Testis (tissue), 3 donors: Measurements from ENCODE around the gene RASL11A. TPM values are rescaled to one million over a fixed set of nuclear protein-coding genes. Genes with fewer than 3 reads are reported as not detected.

ENCODE experiments used
- DNase-seq: peaks from one replicate; pipeline ENCODE4 v3.0.0-alpha.2; 2019
- H3K27ac ChIP-seq, 2 donors: fragments of 200-600 bp; sonication (generic); one replicate each; pipeline ENCODE4 v1.5.1; 2019
- H3K27me3 ChIP-seq: fragments of 200-600 bp; sonication (generic); one replicate; pipeline ENCODE4 v1.5.1; 2019
- H3K36me3 ChIP-seq: fragments of 200-600 bp; sonication (generic); one replicate; pipeline ENCODE4 v1.5.1; 2017; ENCODE audit warnings: low read depth; ENCODE audit errors: missing control alignments
- H3K4me1 ChIP-seq: fragments of 200-600 bp; sonication (generic); one replicate; pipeline ENCODE4 v1.5.1; 2019
- H3K4me3 ChIP-seq, 2 donors: fragments of 200-600 bp; sonication (generic); one replicate each; pipeline ENCODE4 v1.5.1; 2017 to 2019
- H3K9me3 ChIP-seq: fragments of 200-600 bp; sonication (generic); one replicate; pipeline ENCODE4 v1.5.1; 2017
- CTCF ChIP-seq, 3 experiments: fragments of 450-650 bp in 2 of 3; fragments of 200-600 bp in 1 of 3; sonication (generic) in 1 of 3; IDR thresholded peaks; one replicate each; pipeline ENCODE4 v1.5.1; 2016 to 2019; ENCODE audit warnings: antibody characterized with exemption in 3 of 3, mild to moderate bottlenecking in 2 of 3, moderate library complexity in 1 of 3
- POLR2A ChIP-seq: fragments of 450-650 bp; IDR thresholded peaks from one replicate; pipeline ENCODE4 v1.6.1; 2017; ENCODE audit warnings: antibody characterized with exemption, mild to moderate bottlenecking, moderate library complexity
- WGBS, 2 donors: methylation state at CpG; one replicate each; pipeline ENCODE4 v1.1.5; 2018; 5-methylcytosine and 5-hydroxymethylcytosine counted together
- intact Hi-C: fragments of 100-400 bp; cut with DNase I; formaldehyde crosslinking; loops from one replicate; pipeline ENCODE4 v1.15.1; 2023; ENCODE audit warnings: low total_unique reads
- polyA plus RNA-seq: library from polyadenylated mRNA; stranded (reverse); fragments of 350-450 nt; fragmentation: Illumina TruSeq; extraction: RNeasy Lipid Tissue Mini Kit (QIAGEN cat#74804); gene quantifications from one replicate; pipeline ENCODE4 v1.2.3, GENCODE V29; 2014; ENCODE audit warnings: low read depth, low replicate concordance; ENCODE audit not compliant: insufficient read depth
- total RNA-seq, 2 donors: library from RNA; depleted of rRNA; stranded (reverse); fragments of >200 nt; gene quantifications; one replicate each; pipeline ENCODE4 v1.2.3, GENCODE V29; 2016

The RASL11A gene
- total and polyA plus RNA-seq, 3 donors from 2014 or later = 8.2 to 11.8 (median 10.0) TPM

GRCh38 chr13:27233964-27234363 is 36.7 kb upstream of the RASL11A start:
- intact Hi-C loops = no loop called here
- H3K4me3 ChIP-seq = no peak overlapping the region
- no peaks in the 10 kb centered on the region for H3K27me3 ChIP-seq
- H3K4me1 ChIP-seq = no peaks in the 10 kb centered on the region
- no peaks in the 10 kb centered on the region for H3K9me3 ChIP-seq
- no peak for TF ChIP-seq POLR2A
- no peak for TF ChIP-seq CTCF (IDR thresholded peaks at IDR 0.05)
- H3K27ac ChIP-seq = no peak overlapping the region
- 90% methylated on average over 5 of the region's 5 CpGs for WGBS, 2 donors
- no peaks in the 10 kb centered on the region for H3K36me3 ChIP-seq
- no peak for DNase-seq

- H3K4me1 ChIP-seq = no peaks in the 10 kb centered on the region
- no peaks in the 10 kb centered on the region for H3K36me3 ChIP-seq
- no peak overlapping the region for H3K27ac ChIP-seq
- TF ChIP-seq POLR2A (no peak), CTCF (IDR thresholded peaks at IDR 0.05) (no peak)
- no peak for DNase-seq
- H3K4me3 ChIP-seq = no peak overlapping the region
- intact Hi-C loops = no loop called here
- 51 to 59% methylated on average over 2 of the region's 2 CpGs for WGBS, 2 donors
- no peaks in the 10 kb centered on the region for H3K9me3 ChIP-seq
- no peaks in the 10 kb centered on the region for H3K27me3 ChIP-seq
These were observed 34.2 kb upstream of the RASL11A start for GRCh38 chr13:27236478-27236877.

- Histone ChIP-seq H3K4me3 (no peak overlapping the region), H3K27me3 (no peaks in the 10 kb centered on the region), H3K4me1 (no peaks in the 10 kb centered on the region), H3K9me3 (no peaks in the 10 kb centered on the region), H3K36me3 (no peaks in the 10 kb centered on the region), H3K27ac (no peak overlapping the region)
- intact Hi-C loops = no loop called here
- DNase-seq = no peak
- 82 to 88% methylated on average over 5 of the region's 5 CpGs for WGBS, 2 donors
- no peak for TF ChIP-seq POLR2A
- no peak for TF ChIP-seq CTCF (IDR thresholded peaks at IDR 0.05)
These were observed 27.9 kb upstream of the RASL11A start for GRCh38 chr13:27242702-27243101.

GRCh38 chr13:27245610-27246009 is 25.0 kb upstream of the RASL11A start:
- peaks cover 5% of the 10 kb centered on the region for H3K4me1 ChIP-seq
- TF ChIP-seq CTCF (IDR thresholded peaks at IDR 0.05) (no peak), POLR2A (no peak)

GRCh38 chr13:27250833-27251165 is 19.8 kb upstream of the RASL11A start:
- H3K36me3 ChIP-seq = no peaks in the 10 kb centered on the region
- H3K9me3 ChIP-seq = no peaks in the 10 kb centered on the region
- H3K27me3 ChIP-seq = no peaks in the 10 kb centered on the region
- peak overlapping the region; percentile 94 to 96 for H3K27ac ChIP-seq
- peak overlapping the region; percentile 97 to 100 for H3K4me3 ChIP-seq
- H3K4me1 ChIP-seq = peaks cover 18% of the 10 kb centered on the region
- TF ChIP-seq POLR2A (no peak), CTCF (IDR thresholded peaks at IDR 0.05) (no peak)
- WGBS, 2 donors = 0% methylated on average over 9 of the region's 9 CpGs
- no peak for DNase-seq
- intact Hi-C loops = no loop called here

More at GRCh38 chr13:27245610-27246009, 25.0 kb upstream of the RASL11A start:
- intact Hi-C loops = no loop called here
- Histone ChIP-seq H3K4me3 (no peak overlapping the region), H3K27me3 (no peaks in the 10 kb centered on the region), H3K27ac (no peak overlapping the region), H3K9me3 (no peaks in the 10 kb centered on the region), H3K36me3 (no peaks in the 10 kb centered on the region)
- 84 to 88% methylated on average over 7 of the region's 7 CpGs for WGBS, 2 donors
- no peak for DNase-seq
